Myocyte (in vitro differentiated cells): ENCODE data around the gene BCL3. TPM values are rescaled to one million over a fixed set of nuclear protein-coding genes. Genes with fewer than 3 reads are reported as not detected.
"Not testable (repeated sequence)": the region's sequence is repeated elsewhere in the genome, so short reads cannot be mapped to it uniquely, and the experiment has no call there.

Source experiments
- DNase-seq: peaks from one replicate; pipeline ENCODE4 v3.0.0-alpha.2; 2012; ENCODE audit warnings: low read depth
- polyA plus RNA-seq: library from polyadenylated mRNA; unstranded; fragments of >200 nt; gene quantifications from one replicate; pipeline ENCODE4 v1.2.1, GENCODE V29; 2012; ENCODE audit warnings: missing spikeins
- total RNA-seq: library from RNA; depleted of rRNA; stranded (reverse); fragments of >200 nt; gene quantifications from 2 replicates; pipeline ENCODE4 v1.2.3, GENCODE V29; 2014

Gene BCL3, protein sequence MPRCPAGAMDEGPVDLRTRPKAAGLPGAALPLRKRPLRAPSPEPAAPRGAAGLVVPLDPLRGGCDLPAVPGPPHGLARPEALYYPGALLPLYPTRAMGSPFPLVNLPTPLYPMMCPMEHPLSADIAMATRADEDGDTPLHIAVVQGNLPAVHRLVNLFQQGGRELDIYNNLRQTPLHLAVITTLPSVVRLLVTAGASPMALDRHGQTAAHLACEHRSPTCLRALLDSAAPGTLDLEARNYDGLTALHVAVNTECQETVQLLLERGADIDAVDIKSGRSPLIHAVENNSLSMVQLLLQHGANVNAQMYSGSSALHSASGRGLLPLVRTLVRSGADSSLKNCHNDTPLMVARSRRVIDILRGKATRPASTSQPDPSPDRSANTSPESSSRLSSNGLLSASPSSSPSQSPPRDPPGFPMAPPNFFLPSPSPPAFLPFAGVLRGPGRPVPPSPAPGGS
- 25.8 and 28.6 TPM in 2 replicates for total RNA-seq
- 8.1 TPM for polyA plus RNA-seq

DNA sequence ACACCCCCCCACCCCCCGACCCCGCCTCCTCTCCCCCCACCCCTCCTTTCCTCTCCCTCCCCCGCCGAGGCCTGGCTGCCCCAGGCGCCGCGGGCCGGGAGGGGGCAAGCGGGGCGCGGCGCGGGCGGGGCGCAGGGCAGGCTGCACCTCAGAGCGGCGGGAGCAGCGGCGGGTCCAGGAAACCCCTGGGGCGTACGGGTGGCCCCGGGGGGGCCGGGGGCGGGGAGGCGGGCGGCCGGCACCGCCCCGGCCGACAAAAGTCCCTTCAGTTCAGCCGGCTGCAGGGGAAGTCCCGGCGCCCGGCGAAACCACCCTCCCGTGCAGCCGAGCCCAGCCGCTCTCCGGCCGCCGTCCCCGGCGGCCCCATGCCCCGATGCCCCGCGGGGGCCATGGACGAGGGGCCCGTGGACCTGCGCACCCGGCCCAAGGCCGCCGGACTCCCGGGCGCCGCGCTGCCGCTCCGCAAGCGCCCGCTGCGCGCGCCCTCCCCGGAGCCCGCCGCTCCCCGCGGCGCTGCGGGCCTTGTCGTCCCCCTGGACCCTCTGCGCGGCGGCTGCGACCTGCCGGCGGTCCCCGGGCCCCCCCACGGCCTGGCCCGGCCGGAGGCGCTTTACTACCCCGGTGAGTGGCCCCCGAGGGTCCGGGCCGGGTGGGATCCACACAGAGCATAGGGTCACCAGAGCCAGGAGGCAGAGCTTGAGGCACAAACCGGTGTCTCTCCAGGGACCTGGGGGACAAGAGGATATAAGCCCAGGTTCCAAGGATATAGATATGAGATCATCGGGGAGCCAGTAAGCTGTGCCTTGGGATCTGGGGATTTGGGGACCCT, at the start of gene BCL3:
BCL3 (plus strand) TSS at position 283 of the 829 bp plus-strand sequence; CDS start at position 366, 83 bp downstream.
- DNase-seq = peak; percentile 75

DNA sequence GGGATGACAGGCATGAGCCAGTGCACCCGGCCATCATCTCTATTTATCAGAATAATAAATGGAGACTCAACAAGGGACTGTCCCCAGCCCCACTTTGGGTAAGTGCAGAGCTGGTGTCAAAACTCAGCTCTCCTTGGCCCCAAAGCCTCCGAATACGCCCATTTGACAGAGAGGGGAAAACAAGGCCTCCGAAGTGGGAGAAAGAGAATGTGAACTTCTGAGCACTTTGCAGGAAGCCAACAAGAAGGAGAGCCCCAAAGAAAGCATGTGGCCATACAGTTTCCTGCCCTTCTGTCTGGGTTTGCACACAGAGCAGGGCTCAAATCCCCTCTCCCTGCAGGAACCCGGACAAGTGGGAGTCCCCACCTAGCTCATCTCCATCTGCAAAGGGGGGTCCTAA, 48.0 kb upstream of the BCL3 start:
- no peak for DNase-seq

DNA sequence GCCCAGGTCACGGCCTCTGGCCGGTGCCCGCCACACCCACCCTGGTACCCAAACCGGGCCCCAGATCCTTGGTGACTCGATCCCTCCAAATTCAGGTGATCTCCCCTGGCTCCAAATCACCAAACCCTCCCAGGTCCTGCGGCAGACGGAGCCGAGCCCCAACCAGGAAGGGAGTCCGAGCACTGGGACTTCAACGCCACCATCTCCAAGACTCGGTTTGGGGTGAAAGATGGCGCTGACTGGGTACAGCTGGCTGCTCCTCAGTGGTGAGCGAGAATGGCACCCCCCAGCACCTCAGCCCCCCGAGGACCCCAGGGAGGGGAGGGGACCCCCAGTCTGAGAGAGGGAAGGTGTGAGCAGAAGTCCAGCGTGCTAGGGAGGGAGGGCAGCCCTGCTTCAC, 47.3 kb upstream of the BCL3 start:
- no peak for DNase-seq

DNA sequence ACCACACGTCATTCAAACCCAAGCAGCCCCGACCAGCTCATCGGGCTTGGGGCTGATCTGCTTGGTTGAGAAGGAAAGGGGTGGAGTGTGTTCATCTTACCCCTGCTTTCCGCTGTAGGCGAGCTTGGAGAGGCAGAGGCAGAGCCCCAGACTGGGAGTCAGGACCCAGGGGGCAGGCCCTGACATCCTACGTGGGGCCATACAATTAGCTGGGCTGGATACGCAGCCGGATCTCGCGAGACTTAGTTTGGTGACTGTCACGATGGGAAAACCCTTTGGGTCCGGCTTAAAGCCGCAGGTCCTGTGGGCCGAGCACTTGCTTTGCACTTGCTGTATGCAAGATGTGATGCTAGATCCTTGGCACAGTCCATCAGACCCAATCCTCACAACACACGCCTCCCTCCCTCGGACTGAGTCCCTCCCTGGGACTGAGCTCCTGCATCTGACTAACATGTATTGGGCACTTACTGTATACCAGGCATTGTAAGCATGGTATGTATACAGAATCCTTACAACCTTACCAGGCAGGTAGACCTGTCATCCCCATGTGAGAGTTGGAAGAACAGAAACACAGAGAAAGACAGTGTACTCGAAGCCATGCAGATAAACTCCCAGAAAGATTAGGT, 45.8 kb upstream of the BCL3 start:
- no peak for DNase-seq

DNA sequence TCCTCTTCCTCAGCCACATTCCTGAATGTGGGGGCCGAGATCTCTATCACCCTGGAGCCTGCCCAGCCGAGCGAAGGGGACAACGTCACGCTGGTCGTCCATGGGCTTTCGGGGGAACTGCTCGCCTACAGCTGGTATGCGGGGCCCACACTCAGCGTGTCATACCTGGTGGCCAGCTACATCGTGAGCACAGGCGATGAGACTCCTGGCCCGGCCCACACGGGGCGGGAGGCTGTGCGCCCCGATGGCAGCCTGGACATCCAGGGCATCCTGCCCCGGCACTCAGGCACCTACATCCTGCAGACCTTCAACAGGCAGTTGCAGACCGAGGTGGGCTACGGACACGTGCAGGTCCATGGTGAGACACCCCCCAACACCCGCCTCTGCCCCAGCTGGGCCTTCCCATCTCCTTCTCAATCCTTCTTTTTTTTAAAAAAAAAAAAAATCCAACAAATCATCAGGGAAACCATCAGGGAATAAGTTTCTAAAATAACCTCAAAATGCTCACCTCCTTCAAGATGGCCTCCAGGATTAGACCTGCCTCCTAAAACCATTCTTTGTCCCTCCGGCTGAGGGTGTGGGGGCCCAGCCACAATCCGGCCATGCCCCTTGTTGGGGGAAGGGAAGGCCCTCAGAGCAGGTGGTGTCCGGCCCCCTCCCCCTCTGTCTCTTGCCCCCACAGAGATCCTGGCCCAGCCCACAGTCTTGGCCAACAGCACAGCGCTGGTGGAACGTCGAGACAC, 45.0 kb upstream of the BCL3 start:
- DNase-seq = no peak

DNA sequence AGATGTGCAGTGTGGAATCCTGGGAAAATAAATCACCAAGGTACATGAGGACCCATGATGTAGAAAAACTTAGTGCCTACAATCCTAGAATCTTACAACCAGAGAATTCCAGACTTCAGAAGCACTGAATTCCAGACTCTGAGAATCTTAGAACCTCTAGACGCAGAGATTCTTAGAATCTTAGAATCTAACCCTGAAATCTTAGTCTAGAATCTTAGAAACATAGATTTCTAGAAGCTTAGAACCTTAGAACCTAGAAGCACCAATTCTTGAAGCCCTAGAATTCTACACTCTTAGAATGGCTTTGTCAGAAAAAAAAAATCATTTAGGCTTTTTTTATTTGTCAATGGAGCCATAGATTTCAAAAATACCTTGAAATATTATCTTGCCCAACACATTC, 43.5 kb upstream of the BCL3 start:
- DNase-seq = no peak

DNA sequence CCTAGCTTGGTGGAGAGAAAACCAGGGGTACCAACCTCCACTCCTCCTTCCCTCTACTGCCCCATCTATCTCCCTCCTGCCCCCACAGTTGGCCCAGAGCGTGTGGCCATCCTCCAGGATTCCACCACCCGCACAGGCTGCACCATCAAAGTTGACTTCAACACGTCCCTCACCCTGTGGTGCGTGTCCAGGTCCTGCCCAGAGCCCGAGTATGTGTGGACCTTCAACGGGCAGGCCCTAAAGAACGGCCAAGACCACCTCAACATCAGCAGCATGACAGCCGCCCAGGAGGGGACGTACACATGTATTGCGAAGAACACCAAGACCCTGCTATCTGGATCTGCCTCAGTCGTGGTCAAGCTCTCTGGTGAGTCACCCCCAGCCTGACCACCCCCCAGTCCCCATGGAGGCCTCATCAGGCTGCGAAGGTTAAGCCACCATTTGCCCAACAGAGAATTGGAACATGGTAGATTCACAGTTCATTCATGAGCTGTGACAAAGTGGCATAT, 43.0 kb upstream of the BCL3 start:
- DNase-seq = no peak

DNA sequence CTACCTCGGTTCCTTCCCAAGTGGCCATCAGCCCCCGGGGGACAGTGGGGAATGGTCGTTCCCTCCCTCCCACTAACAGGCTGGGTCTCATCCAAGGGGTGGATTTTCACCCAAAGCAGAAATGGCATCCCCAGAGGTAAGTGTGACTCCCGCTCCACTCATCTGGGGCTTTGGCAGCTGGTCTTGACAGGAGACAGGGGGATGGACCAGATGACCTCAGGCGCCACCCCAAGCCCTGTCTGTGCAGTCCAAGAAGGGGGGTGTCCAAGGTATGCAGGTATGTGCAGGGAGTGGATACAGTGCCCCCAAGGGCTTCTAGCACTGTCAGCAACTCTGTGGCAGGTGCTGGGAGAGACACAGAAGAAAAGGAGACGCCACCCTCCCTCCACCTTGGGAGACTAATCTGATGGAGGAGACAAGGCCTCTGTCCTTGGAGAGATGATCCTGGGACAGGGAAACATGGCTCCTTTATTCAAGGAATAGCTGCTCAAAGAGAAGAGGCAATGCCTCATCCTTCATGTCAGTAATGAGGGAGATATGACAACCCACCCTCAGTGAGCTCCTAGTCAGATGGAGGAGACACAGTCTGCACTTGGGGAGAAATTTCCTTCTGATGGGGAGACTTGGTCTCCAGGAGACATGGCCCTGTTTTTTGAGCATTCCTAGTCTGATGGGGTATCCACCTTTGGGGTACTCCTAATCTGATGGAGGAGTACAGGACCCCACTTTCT, 41.8 kb upstream of the BCL3 start:
- DNase-seq = no peak

DNA sequence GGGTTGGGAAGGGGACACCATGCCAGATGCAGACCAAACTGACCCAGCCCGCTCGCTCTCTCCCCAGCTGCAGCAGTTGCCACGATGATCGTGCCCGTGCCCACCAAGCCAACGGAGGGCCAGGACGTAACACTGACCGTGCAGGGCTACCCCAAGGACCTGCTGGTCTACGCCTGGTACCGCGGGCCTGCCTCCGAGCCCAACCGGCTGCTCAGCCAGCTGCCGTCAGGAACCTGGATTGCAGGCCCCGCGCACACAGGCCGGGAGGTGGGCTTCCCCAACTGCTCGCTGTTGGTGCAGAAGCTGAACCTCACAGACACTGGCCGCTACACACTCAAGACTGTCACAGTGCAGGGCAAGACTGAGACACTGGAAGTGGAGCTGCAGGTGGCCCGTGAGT, 40.7 kb upstream of the BCL3 start:
- DNase-seq = no peak

DNA sequence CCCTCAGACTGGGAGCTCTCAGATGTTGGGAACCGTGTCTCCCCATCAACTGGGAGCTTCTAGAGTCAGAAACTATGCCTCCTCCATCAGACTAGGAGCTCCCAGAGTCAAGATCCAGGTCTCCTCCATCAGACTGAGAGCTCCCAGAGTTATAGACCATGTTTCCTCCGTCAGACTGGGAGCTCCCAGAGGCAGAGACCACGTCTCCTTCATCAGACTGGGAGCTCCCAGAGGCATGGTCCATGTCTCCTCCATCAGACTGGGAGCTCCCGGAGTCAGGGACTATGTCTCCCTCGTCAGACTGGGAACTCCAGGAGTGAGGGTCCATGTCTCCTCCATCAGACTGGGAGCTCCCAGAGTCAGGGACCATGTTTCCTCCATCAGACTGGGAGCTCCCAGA, 39.6 kb upstream of the BCL3 start:
- DNase-seq = no peak

DNA sequence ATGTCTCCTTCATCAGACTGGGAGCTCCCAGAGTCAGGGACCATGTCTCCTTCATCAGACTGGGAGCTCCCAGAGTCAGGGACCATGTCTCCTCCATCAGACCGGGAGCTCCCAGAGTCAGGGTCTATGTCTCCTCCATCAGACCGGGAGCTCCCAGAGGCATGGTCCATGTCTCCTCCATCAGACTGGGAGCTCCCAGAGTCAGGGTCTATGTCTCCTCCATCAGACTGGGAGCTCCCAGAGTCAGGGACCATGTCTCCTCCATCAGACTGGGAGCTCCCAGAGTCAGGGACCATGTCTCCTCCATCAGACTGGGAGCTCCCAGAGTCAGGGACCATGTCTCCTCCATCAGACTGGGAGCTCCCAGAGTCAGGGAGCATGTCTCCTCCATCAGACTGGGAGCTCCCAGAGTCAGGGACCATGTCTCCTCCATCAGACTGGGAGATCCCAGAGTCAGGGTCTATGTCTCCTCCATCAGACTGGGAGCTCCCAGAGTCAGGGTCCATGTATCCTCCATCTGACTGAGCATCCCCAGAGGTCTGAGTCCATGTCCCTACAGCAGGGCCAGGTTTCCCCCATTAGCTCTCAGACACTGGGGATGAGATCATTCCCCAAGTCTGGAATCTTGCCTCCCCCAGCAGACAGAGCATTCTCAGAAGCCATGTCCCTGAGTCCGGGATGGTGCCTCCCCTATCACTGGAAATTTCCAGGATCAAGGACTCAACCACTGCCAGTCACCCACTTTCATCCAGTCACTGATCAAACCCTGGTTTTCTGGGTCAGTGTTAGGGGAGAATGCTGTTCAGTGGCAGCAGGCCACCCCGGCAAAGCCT, 38.9 kb upstream of the BCL3 start:
- DNase-seq = peak; percentile 54

DNA sequence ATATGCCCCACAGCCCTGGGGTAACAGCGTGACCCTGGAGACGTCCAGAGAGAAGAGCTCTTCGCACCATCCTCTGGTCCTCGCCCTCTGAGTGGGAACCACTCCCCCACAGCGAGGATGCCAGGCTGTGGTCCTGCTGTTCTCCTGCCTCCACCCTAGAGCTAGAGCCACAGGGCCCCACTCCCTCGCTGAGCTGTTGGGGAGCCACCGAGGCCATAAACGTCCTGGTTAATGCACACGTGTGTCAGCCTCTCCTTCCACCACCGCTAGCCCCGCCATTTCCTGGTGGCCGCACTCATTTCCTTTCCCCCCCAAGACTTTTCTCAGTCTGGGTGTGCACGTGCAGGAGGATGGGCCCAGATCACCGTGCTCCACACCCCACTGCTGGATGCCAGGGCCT, 38.0 kb upstream of the BCL3 start:
- DNase-seq = no peak

DNA sequence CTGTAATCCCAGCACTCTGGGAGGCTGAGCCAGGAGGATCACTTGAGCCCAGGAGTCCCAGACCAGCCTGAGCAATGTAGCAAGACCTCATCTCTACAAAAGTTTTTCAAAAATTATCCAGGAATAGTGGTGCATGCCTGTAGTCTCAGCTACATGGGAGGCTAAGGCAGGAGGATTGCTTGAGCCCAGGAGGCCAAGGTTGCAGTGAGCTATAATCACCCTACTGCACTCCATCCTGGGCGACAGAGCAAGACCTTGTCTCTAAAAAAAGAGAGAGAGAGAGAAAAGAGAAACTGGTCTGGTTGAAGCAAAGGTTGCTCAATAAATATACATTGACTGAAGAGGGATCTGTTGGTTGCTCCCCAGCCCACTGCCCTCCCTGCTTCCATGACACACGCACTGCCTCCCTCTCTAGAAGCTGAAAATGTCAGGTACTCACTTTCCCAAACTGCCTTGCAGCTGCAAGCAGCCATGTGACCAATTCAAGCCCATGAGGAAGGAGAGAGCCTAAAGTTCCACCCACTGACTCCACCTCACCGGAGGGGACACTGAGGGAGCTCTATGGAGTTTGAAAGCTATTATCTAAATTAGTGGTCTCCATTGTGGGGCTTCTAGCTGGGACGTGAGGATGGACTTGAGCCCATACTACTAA, 35.5 kb upstream of the BCL3 start:
- DNase-seq = no peak

DNA sequence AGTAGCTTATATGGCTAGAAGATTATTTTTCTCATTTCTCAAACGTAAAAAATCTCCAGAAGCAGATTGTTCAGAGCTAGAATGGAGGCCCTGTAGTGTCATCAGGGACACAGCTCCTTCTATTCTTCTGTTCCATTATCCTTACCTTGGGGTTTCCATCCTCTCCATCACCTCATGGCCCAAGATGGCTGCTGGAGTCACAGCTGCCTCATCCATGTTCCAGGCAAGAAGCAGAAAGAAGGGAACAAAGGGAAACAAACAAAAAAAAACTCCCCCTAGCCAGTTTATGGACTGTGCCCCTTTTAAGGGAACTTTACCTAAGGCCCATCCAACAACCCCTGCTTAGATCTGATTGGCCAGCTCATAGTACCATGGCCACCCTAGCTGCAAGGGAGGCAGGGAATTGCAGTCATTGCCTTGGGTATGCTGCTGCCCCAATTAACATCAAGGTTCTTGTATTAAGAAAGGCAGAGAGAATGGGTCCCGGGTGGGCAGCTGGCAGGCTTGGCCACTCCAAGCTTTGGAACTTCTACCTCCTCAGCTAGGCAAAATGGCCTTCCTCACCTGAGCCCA, 33.8 kb upstream of the BCL3 start:
- no peak for DNase-seq

DNA sequence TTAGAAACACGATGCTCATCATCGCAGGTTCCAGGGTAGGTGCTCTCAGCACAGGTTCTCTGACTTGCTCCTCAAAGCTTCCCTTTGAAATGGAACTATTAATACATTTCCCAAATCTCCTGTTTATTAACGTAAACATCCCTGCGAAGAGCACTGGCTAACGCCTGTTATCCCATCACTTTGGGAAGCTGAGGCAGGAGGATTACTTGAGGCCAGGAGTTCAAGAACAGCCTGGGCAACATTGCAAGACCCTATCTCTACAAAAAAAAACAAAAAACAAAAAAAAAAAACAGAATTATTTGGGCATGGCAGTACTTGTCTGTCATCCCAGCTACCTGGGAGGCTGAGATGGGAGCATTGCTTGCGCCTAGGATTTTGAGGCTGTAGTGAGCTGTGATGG, 30.9 kb upstream of the BCL3 start:
- DNase-seq = no peak

DNA sequence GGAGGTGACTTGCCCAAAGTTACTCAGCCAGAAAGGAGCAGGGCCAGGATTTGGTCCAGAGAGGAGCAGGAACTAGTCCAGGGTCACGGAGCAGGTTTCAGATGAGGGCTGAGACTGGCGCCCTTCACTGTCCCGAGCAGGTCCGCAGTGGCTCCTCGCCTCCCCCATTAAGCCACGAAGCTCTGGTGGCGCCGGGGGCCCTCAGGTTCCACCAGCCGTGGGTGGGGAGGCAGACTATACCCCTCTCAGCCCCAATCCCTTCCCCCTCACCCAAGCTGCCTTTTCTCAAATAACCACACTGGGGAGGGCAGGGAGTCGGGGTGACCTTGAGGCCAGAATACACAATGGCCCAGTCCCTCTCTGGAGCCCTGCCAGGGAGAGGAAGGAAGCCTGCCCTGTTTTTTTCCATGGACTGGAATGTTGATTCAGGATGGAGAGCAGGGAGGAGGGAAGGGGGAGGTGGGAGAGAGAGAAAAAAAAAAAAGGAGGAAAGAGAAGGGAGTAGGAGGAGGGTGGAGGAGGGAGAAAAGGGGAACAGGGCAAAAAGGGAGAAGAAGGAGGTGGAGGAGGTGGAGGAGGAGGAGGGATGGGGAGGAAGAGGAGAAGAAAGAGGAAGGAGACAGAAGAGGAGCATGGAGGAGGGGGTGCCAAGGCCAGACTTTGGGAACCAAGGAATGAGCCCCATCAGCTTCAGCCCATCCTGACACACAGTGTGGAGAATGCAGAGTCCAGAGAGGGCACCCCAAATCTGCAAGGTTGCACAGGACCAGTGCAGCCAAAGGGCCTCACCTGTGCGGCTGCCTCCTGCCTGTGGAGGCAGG, 29.9 kb upstream of the BCL3 start:
- DNase-seq = peak; percentile 91

DNA sequence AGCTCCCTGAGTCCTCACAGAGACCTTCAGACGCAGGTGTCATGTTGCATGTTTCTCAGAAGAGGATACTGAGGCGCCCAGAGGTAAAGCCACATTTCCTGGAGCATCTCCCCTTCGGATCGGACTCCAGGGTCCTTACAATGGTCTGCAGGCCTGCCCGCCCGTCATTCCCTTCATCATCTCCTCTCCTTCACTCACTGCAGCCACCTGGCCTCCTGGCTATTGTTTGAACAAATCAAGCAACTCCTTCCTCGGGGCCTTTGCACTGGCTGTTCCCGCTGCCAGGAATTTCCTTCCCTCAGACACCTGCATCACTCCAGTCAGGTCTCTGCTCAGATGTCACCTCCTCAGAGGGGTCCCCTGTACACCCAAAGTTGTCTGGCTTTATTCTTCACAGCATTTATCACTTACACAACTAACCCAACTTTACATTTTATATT, 29.2 kb upstream of the BCL3 start:
- no peak for DNase-seq

DNA sequence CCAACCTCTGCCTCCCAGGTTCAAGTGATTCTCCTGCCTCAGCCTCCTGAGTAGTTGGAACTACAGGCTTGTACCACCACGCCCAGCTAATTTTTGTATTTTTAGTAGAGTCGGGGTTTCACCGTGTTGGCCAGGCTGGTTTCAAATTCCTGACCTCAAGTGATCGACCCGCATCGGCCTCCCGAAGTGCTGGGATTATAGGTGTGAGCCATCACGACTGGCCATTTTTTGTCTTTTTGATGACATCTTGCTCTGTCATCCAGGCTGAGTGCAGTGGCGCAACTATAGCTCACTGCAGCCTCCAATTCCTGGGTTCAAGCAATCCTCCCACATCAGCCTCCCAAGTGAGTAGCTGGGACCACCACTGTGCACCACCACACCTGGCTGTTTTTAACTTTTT, 28.1 kb upstream of the BCL3 start:
- DNase-seq = not testable (repeated sequence)
